HepG2 (cell line): ENCODE data around the gene TAOK3. TPM values are rescaled to one million over a fixed set of nuclear protein-coding genes. Genes with fewer than 3 reads are reported as not detected.
A peak's percentile ranks its signal among the peaks of the same experiment; 100 is the strongest.

Experiments used
- MTA3 ChIP-seq: sonication (generic); formaldehyde crosslinking; IDR thresholded peaks from 2 replicates; pipeline ENCODE4 v1.4.0; 2020; ENCODE audit warnings: missing genetic modification reagents
- ZKSCAN5 ChIP-seq: sonication (generic); formaldehyde crosslinking; IDR thresholded peaks from 2 replicates; pipeline ENCODE4 v1.5.1; 2020; ENCODE audit warnings: mild to moderate bottlenecking, missing genetic modification reagents
- ZNF235 ChIP-seq: sonication (generic); formaldehyde crosslinking; IDR thresholded peaks from 2 replicates; pipeline ENCODE4 v1.8.1; 2023; ENCODE audit warnings: mild to moderate bottlenecking, missing genetic modification reagents, borderline replicate concordance
- ZNF331 ChIP-seq: sonication (generic); formaldehyde crosslinking; IDR thresholded peaks from 2 replicates; pipeline ENCODE4 v1.4.0; 2020; ENCODE audit warnings: missing genetic modification reagents
- ZNF619 ChIP-seq: sonication (generic); formaldehyde crosslinking; IDR thresholded peaks from 2 replicates; pipeline ENCODE4 v1.4.0; 2020; ENCODE audit warnings: mild to moderate bottlenecking, missing genetic modification reagents
- ZNF720 ChIP-seq: sonication (generic); formaldehyde crosslinking; IDR thresholded peaks from 2 replicates; pipeline ENCODE4 v1.4.0; 2020; ENCODE audit warnings: missing genetic modification reagents
- ZSCAN25 ChIP-seq: sonication (generic); formaldehyde crosslinking; IDR thresholded peaks from 2 replicates; pipeline ENCODE4 v1.8.0; 2022; ENCODE audit warnings: mild to moderate bottlenecking, missing genetic modification reagents
- polyA plus RNA-seq, 8 experiments: library from polyadenylated mRNA; depleted of rRNA in 3 of 8; stranded (reverse) in 7 of 8; unstranded in 1 of 8; fragments of >200 nt; fragmentation: Illumina TruSeq in 4 of 8; extraction: Trizol in 4 of 8; gene quantifications; 2 replicates each; pipeline versions ENCODE4 v1.2.1 to v1.2.3, GENCODE V29; 2011 to 2016; ENCODE audit warnings: low read depth in 4 of 8, missing spikeins in 1 of 8, mixed read lengths in 1 of 8; ENCODE audit not compliant: insufficient read depth in 1 of 8
- total RNA-seq, 5 experiments: library from RNA; depleted of rRNA; stranded (reverse); fragments of >200 nt; fragmentation: Illumina TruSeq; extraction: Trizol; gene quantifications; 2 replicates each; pipeline ENCODE4 v1.2.3, GENCODE V29; 2016; ENCODE audit warnings: low read depth in 1 of 5
- TF ChIP-seq, protein P1 (sequence below), 2 experiments: sonication (generic) in 1 of 2; formaldehyde crosslinking in 1 of 2; IDR thresholded peaks; 2 replicates each; pipeline versions ENCODE4 v1.6.1 to v1.9.0; 2014 to 2022; ENCODE audit warnings: antibody characterized with exemption in 1 of 2, borderline replicate concordance in 1 of 2, inconsistent platforms in 1 of 2, low read depth in 1 of 2, missing genetic modification reagents in 1 of 2
- TF ChIP-seq, protein P2 (sequence below): sonication (generic); formaldehyde crosslinking; IDR thresholded peaks from 2 replicates; pipeline ENCODE4 v1.4.0; 2020; ENCODE audit warnings: mild to moderate bottlenecking, missing genetic modification reagents, borderline replicate concordance
- TF ChIP-seq, protein P3 (sequence below): sonication (generic); formaldehyde crosslinking; conservative IDR thresholded peaks from 2 replicates; pipeline ENCODE4 v1.4.0; 2020; ENCODE audit warnings: missing genetic modification reagents
- TF ChIP-seq, protein P4 (sequence below): sonication (generic); formaldehyde crosslinking; IDR thresholded peaks from 2 replicates; pipeline ENCODE4 v1.5.0; 2020; ENCODE audit warnings: mild to moderate bottlenecking, missing genetic modification reagents, borderline replicate concordance

TAOK3 gene
- total and polyA plus RNA-seq, 2 of the 13 experiments (the other 11 are each of a cell fraction or from before 2014, with no cell fraction given), result 10.4 to 12.3 TPM

DNA sequence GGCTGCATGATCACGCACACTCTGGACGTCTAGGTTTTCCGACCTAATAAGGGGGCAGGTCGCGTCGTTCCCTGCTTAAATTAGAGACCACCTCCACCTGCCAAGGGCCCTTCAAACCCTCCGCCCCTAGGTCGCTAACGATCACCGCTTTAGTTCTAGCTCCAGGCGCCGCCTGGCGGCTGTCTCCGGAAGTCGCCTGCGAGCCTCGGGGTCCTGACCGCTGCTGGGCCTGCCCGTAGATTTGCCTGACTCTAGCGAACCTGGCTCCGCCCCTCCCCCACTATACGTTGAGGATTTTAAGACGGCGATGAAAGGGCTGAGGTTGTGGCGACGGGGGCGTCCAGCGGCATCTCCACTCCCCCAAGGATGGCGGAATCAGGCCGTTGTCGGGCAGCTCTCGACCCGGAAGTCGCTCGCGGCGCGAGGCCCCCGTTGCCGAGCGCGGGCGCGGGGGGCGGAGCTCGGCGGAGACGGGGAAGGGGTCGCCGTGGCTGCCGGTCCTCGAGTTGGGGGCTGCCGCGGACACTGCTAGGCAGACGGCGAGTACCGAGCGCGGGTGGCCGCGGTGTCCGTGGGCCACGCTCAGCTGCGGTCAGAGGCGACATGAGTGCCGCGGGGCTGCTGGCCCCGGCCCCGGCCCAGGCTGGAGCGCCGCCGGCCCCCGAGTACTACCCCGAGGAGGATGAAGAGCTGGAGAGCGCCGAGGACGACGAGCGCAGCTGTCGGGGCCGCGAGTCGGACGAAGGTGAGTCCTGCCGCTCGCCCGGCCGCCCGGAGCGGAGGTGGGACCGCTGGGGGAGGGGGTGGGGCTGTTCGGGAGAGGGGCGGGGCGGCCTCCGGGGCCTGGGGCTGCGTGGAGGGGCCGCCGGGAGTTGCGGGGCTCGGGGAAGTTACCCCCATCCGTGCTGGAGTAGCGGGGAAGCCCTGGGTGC is 3.6 kb upstream of the TAOK3 start, which contains the start of gene SUDS3 (continued):
- TF ChIP-seq, protein P1, sequence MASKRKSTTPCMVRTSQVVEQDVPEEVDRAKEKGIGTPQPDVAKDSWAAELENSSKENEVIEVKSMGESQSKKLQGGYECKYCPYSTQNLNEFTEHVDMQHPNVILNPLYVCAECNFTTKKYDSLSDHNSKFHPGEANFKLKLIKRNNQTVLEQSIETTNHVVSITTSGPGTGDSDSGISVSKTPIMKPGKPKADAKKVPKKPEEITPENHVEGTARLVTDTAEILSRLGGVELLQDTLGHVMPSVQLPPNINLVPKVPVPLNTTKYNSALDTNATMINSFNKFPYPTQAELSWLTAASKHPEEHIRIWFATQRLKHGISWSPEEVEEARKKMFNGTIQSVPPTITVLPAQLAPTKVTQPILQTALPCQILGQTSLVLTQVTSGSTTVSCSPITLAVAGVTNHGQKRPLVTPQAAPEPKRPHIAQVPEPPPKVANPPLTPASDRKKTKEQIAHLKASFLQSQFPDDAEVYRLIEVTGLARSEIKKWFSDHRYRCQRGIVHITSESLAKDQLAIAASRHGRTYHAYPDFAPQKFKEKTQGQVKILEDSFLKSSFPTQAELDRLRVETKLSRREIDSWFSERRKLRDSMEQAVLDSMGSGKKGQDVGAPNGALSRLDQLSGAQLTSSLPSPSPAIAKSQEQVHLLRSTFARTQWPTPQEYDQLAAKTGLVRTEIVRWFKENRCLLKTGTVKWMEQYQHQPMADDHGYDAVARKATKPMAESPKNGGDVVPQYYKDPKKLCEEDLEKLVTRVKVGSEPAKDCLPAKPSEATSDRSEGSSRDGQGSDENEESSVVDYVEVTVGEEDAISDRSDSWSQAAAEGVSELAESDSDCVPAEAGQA (IDR thresholded peaks at IDR 0.05; ENCODE audit: low read depth), result peak; percentile 46; the same call in 1 of the 2 replicates
- TF ChIP-seq, protein P1 (CRISPR knock-in tag; IDR thresholded peaks at IDR 0.05; ENCODE audit: borderline replicate concordance), result no peak
- TF ChIP-seq, protein P2, sequence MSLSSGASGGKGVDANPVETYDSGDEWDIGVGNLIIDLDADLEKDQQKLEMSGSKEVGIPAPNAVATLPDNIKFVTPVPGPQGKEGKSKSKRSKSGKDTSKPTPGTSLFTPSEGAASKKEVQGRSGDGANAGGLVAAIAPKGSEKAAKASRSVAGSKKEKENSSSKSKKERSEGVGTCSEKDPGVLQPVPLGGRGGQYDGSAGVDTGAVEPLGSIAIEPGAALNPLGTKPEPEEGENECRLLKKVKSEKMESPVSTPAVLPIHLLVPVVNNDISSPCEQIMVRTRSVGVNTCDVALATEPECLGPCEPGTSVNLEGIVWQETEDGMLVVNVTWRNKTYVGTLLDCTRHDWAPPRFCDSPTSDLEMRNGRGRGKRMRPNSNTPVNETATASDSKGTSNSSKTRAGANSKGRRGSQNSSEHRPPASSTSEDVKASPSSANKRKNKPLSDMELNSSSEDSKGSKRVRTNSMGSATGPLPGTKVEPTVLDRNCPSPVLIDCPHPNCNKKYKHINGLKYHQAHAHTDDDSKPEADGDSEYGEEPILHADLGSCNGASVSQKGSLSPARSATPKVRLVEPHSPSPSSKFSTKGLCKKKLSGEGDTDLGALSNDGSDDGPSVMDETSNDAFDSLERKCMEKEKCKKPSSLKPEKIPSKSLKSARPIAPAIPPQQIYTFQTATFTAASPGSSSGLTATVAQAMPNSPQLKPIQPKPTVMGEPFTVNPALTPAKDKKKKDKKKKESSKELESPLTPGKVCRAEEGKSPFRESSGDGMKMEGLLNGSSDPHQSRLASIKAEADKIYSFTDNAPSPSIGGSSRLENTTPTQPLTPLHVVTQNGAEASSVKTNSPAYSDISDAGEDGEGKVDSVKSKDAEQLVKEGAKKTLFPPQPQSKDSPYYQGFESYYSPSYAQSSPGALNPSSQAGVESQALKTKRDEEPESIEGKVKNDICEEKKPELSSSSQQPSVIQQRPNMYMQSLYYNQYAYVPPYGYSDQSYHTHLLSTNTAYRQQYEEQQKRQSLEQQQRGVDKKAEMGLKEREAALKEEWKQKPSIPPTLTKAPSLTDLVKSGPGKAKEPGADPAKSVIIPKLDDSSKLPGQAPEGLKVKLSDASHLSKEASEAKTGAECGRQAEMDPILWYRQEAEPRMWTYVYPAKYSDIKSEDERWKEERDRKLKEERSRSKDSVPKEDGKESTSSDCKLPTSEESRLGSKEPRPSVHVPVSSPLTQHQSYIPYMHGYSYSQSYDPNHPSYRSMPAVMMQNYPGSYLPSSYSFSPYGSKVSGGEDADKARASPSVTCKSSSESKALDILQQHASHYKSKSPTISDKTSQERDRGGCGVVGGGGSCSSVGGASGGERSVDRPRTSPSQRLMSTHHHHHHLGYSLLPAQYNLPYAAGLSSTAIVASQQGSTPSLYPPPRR (CRISPR knock-in tag), result peak; percentile 55; the same call in 1 of the 2 replicates
- TF ChIP-seq ZSCAN25 (CRISPR knock-in tag), result peak; percentile 72; the same call in 1 of the 2 replicates
- TF ChIP-seq ZNF235 (CRISPR knock-in tag), result no peak; the same call in 1 of the 2 replicates
- no peak for TF ChIP-seq ZNF331 (CRISPR knock-in tag)
- TF ChIP-seq, protein P3, sequence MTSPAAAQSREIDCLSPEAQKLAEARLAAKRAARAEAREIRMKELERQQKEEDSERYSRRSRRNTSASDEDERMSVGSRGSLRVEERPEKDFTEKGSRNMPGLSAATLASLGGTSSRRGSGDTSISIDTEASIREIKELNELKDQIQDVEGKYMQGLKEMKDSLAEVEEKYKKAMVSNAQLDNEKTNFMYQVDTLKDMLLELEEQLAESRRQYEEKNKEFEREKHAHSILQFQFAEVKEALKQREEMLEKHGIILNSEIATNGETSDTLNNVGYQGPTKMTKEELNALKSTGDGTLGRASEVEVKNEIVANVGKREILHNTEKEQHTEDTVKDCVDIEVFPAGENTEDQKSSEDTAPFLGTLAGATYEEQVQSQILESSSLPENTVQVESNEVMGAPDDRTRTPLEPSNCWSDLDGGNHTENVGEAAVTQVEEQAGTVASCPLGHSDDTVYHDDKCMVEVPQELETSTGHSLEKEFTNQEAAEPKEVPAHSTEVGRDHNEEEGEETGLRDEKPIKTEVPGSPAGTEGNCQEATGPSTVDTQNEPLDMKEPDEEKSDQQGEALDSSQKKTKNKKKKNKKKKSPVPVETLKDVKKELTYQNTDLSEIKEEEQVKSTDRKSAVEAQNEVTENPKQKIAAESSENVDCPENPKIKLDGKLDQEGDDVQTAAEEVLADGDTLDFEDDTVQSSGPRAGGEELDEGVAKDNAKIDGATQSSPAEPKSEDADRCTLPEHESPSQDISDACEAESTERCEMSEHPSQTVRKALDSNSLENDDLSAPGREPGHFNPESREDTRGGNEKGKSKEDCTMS, result no peak
- TF ChIP-seq MTA3, result no peak
- no peak for TF ChIP-seq ZKSCAN5 (CRISPR knock-in tag)
- peak; percentile 82; the same call in 1 of the 2 replicates for TF ChIP-seq ZNF619 (CRISPR knock-in tag)
- TF ChIP-seq, protein P4, sequence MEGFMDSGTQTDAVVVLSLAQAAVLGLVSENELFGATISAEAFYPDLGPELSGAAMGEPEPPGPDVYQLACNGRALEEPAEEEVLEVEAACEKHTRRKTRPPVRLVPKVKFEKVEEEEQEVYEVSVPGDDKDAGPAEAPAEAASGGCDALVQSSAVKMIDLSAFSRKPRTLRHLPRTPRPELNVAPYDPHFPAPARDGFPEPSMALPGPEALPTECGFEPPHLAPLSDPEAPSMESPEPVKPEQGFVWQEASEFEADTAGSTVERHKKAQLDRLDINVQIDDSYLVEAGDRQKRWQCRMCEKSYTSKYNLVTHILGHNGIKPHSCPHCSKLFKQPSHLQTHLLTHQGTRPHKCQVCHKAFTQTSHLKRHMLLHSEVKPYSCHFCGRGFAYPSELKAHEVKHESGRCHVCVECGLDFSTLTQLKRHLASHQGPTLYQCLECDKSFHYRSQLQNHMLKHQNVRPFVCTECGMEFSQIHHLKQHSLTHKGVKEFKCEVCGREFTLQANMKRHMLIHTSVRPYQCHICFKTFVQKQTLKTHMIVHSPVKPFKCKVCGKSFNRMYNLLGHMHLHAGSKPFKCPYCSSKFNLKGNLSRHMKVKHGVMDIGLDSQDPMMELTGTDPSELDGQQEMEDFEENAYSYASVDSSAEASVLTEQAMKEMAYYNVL, result no peak
- TF ChIP-seq ZNF720 (CRISPR knock-in tag), result no peak
